ENCODE data around the gene NAP1L1. TPM values are rescaled to one million over a fixed set of nuclear protein-coding genes. Genes with fewer than 3 reads are reported as not detected.

NAP1L1 gene
- total RNA-seq, 1 donor from 2014 or later, result 687 TPM

- peaks cover 13% of the 10 kb centered on the region for H3K4me1 Mint-ChIP-seq (ENCODE audit: low read depth, unreplicated experiment)
- no peak overlapping the region for H3K9ac ChIP-seq (ENCODE audit: low read length)
- H3K9me3 ChIP-seq (ENCODE audit: insufficient read depth, low read depth, low read length), result no peaks in the 10 kb centered on the region
- H3K4me3 ChIP-seq (ENCODE audit: insufficient read depth, low read depth, low read length), result no peak overlapping the region
- no peaks in the 10 kb centered on the region for H3K27me3 ChIP-seq (ENCODE audit: insufficient read depth, low read length)
- H4K20me1 ChIP-seq (ENCODE audit: insufficient read depth, low read length), result no peaks in the 10 kb centered on the region
- H3K4me2 ChIP-seq (ENCODE audit: low read length), result peak overlapping the region; percentile 72
- peak overlapping the region; percentile 73 for H2AFZ ChIP-seq (ENCODE audit: low read depth, low read length)
- no peaks in the 10 kb centered on the region for H3K27me3 Mint-ChIP-seq (ENCODE audit: low read depth, unreplicated experiment)
- H3K36me3 Mint-ChIP-seq (ENCODE audit: low read depth, unreplicated experiment), result no peaks in the 10 kb centered on the region
- peak overlapping the region; percentile 82 for H3K27ac Mint-ChIP-seq (ENCODE audit: unreplicated experiment)
- peak overlapping the region; percentile 74 for H3K27ac ChIP-seq (ENCODE audit: low read depth, low read length)
- no peak for FAIRE-seq
- no peaks in the 10 kb centered on the region for H3K79me2 ChIP-seq (ENCODE audit: insufficient read depth, low read length)
- H3K36me3 ChIP-seq (ENCODE audit: insufficient read depth, low read length), result no peaks in the 10 kb centered on the region
- no peak for DNase-seq (ENCODE audit: low read depth)
- no peaks in the 10 kb centered on the region for H3K9me3 Mint-ChIP-seq (ENCODE audit: unreplicated experiment)
- TF ChIP-seq CTCF (IDR thresholded peaks at IDR 0.05; ENCODE audit: insufficient read depth, low read depth, low read length) (no peak), EZH2 (IDR thresholded peaks at IDR 0.05; ENCODE audit: insufficient read depth, low read length) (no peak)
- peaks cover 14% of the 10 kb centered on the region for H3K4me1 ChIP-seq (ENCODE audit: insufficient read depth, low read length)
- H3K4me3 Mint-ChIP-seq (ENCODE audit: unreplicated experiment), result no peak overlapping the region
These were observed 40.0 kb upstream of the NAP1L1 start for GRCh38 chr12:76124456-76124855.

DNA sequence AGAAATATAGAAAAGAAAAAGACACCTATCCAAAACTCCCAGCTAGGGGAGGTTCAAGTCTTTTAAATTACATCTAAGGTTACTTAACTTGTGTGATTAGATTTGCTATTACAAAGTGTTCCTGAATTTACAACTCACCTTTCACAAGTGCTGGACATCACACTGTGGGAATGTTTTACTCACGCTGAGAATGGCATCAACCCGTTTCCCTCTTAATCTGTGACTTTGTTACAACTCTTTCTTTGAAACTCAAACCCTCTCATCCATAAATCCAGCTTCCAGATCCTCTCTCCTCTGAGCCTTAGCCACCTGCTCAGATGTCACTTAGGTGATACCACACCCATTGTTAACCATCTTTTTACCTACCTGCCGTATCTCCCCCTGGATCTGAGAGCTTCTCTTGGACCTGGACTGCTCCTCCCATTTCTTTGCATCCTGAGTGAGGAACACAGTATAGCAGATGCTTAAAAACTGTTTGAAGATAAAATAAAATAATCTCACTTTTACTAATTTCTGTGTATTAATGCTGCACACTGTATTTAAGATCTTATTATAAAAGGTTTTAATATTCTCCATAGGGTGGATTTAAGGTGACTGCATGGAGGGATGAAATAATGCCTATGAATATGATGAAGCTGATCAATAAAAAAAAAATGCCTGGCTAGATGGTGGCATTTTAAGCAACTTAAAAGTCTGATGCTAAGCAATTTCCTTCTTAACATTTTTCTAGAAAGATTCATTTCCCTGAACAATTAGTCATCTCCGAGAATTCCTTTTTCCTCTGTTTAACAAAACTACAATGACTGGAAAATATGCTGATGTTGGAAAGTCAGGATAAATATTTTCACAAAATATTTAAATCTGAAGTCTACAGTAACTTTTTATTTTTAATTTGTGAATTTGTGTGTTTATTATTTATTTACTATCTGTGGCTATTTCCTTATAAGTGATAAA is 39.1 kb upstream of the NAP1L1 start:
- no peaks in the 10 kb centered on the region for H3K79me2 ChIP-seq (ENCODE audit: insufficient read depth, low read length)
- H3K9me3 ChIP-seq (ENCODE audit: insufficient read depth, low read depth, low read length), result no peaks in the 10 kb centered on the region
- H3K27ac ChIP-seq (ENCODE audit: low read depth, low read length), result peak overlapping the region; percentile 57
- peak overlapping the region; percentile 32 for H3K4me3 ChIP-seq (ENCODE audit: insufficient read depth, low read depth, low read length)
- no peaks in the 10 kb centered on the region for H3K27me3 ChIP-seq (ENCODE audit: insufficient read depth, low read length)
- H3K9ac ChIP-seq (ENCODE audit: low read length), result peak overlapping the region; percentile 28
- peak overlapping the region; percentile 43 for H2AFZ ChIP-seq (ENCODE audit: low read depth, low read length)
- Mint-ChIP-seq H3K36me3 (ENCODE audit: low read depth, unreplicated experiment) (no peaks in the 10 kb centered on the region), H3K4me1 (ENCODE audit: low read depth, unreplicated experiment) (peaks cover 13% of the 10 kb centered on the region), H3K9me3 (ENCODE audit: unreplicated experiment) (no peaks in the 10 kb centered on the region), H3K27me3 (ENCODE audit: low read depth, unreplicated experiment) (no peaks in the 10 kb centered on the region), H3K27ac (ENCODE audit: unreplicated experiment) (peak overlapping the region; percentile 9), H3K4me3 (ENCODE audit: unreplicated experiment) (no peak overlapping the region)
- peaks cover 14% of the 10 kb centered on the region for H3K4me1 ChIP-seq (ENCODE audit: insufficient read depth, low read length)
- TF ChIP-seq EZH2 (IDR thresholded peaks at IDR 0.05; ENCODE audit: insufficient read depth, low read length), result no peak
- no peak for TF ChIP-seq CTCF (IDR thresholded peaks at IDR 0.05; ENCODE audit: insufficient read depth, low read depth, low read length)
- peak overlapping the region; percentile 72 for H3K4me2 ChIP-seq (ENCODE audit: low read length)
- no peaks in the 10 kb centered on the region for H3K36me3 ChIP-seq (ENCODE audit: insufficient read depth, low read length)
- peak; percentile 61 for DNase-seq (ENCODE audit: low read depth)
- H4K20me1 ChIP-seq (ENCODE audit: insufficient read depth, low read length), result no peaks in the 10 kb centered on the region
- FAIRE-seq, result peak; percentile 92

DNA sequence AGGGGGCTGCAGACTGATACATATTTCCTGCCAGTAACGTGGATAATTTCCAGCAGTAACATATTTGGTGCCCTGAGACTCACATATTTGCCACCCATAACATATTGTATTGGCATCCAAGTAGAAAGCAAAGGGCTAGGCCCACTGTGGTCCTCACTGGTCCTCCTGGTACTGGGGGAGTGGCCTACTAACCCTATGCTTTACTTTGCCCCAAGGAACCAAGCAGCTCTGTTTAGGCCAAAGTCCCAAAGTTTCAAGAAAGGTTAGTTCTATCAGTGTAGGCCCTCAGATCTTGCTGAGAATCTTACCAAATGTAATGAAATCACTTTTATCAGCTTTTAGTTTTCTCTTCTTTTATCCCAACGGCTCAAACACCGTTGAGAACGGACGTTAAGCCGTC is 35.4 kb upstream of the NAP1L1 start:
- no peak for FAIRE-seq
- H3K27ac ChIP-seq (ENCODE audit: low read depth, low read length), result no peak overlapping the region
- H3K27ac Mint-ChIP-seq (ENCODE audit: unreplicated experiment), result no peak overlapping the region

More for the DNA sequence above, 35.4 kb upstream of the NAP1L1 start:
- H3K27me3 ChIP-seq (ENCODE audit: insufficient read depth, low read length), result no peaks in the 10 kb centered on the region
- DNase-seq (ENCODE audit: low read depth), result no peak
- Mint-ChIP-seq H3K36me3 (ENCODE audit: low read depth, unreplicated experiment) (no peaks in the 10 kb centered on the region), H3K9me3 (ENCODE audit: unreplicated experiment) (no peaks in the 10 kb centered on the region), H3K4me1 (ENCODE audit: low read depth, unreplicated experiment) (peaks cover 13% of the 10 kb centered on the region), H3K4me3 (ENCODE audit: unreplicated experiment) (no peak overlapping the region), H3K27me3 (ENCODE audit: low read depth, unreplicated experiment) (no peaks in the 10 kb centered on the region)
- H3K4me1 ChIP-seq (ENCODE audit: insufficient read depth, low read length), result peaks cover 14% of the 10 kb centered on the region
- no peaks in the 10 kb centered on the region for H3K36me3 ChIP-seq (ENCODE audit: insufficient read depth, low read length)
- H2AFZ ChIP-seq (ENCODE audit: low read depth, low read length), result no peak overlapping the region
- H3K4me2 ChIP-seq (ENCODE audit: low read length), result no peak overlapping the region
- H3K9me3 ChIP-seq (ENCODE audit: insufficient read depth, low read depth, low read length), result no peaks in the 10 kb centered on the region
- no peak overlapping the region for H3K4me3 ChIP-seq (ENCODE audit: insufficient read depth, low read depth, low read length)
- TF ChIP-seq CTCF (IDR thresholded peaks at IDR 0.05; ENCODE audit: insufficient read depth, low read depth, low read length), result no peak
- no peak for TF ChIP-seq EZH2 (IDR thresholded peaks at IDR 0.05; ENCODE audit: insufficient read depth, low read length)
- no peaks in the 10 kb centered on the region for H4K20me1 ChIP-seq (ENCODE audit: insufficient read depth, low read length)
- no peak overlapping the region for H3K9ac ChIP-seq (ENCODE audit: low read length)
- H3K79me2 ChIP-seq (ENCODE audit: insufficient read depth, low read length), result no peaks in the 10 kb centered on the region
